ENCODE measurements around the gene FLNC.
A peak's percentile ranks its signal among the peaks of the same experiment; 100 is the strongest.

The FLNC gene

DNA sequence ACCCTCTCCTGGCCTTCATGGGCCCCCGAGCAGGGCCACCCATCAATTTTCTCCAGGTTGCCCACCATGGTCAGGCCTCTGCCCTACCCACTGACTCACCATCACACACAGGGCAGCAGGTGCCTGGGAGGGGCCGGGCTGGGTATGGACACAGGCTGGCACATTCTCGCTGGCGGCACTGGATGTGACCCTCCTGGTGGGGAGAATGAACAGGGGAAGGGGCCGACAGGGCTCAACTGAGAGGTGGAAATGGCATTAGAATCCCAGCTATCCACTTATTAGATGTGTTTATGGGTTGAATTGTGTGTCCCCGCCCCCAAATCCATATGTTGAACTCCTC is 63.9 kb downstream of the FLNC start:
- Mint-ChIP-seq H3K36me3 (peaks cover 4% of the 10 kb centered on the region in 2 donors), H3K4me3 (no peak overlapping the region), H3K27me3 (peaks cover 8 to 41% of the 10 kb centered on the region in 2 donors), H3K9me3 (peaks cover 2 to 5% of the 10 kb centered on the region in 2 donors), H3K4me1 (peaks cover 0 to 4% of the 10 kb centered on the region in 2 donors), H3K27ac (no peak overlapping the region)
- ATAC-seq (replicated peaks), result no peak
- no peak for DNase-seq

DNA sequence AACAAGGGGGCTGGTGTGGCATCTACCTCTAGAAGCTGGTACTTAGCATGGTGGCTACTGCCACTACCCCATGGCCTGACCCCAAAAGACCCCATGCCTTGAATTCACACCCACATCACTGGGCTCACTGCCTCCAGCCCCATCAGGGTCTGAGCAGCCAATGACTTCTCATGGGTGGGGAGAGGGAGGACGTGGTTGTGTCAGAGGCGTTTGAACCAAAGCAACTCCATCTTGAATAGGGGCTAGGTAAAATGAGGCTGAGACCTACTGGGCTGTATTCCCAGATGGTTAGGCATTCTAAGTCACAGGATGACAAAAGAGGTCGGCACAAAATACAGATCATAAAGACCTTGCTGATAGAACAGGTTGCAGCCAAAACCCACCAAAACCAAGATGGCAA is 65.1 kb downstream of the FLNC start:
- no peak overlapping the region for H3K4me3 Mint-ChIP-seq
- DNase-seq, result no peak
- H3K36me3 Mint-ChIP-seq, result peaks cover 4% of the 10 kb centered on the region in 2 donors
- H3K4me1 Mint-ChIP-seq, result peaks cover 0 to 2% of the 10 kb centered on the region in 2 donors
- no peak overlapping the region for H3K27ac Mint-ChIP-seq
- no peak for ATAC-seq (replicated peaks)
- peaks cover 2 to 5% of the 10 kb centered on the region in 2 donors for H3K9me3 Mint-ChIP-seq
- H3K27me3 Mint-ChIP-seq, result peaks cover 4 to 31% of the 10 kb centered on the region in 2 donors

DNA sequence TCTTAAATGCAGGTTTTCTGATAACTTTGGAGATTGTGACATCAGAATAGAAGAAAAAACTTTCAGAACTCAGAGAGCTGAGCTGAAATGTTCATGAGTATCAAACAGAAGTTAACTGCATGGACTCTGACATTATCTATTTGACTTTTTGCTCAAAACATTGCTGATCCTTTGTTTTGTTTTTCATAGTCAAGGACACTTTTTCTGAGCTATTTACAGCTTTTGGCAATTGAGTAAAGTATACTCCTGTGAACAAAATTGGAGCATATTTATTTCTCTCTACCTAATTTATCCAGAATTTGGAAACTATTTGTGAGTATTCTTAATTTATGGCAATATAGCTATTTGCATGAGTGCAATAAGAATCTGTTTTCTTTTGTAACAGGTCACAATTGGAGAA is 69.2 kb downstream of the FLNC start:
- Mint-ChIP-seq H3K4me3 (no peak overlapping the region), H3K4me1 (peaks cover 2 to 9% of the 10 kb centered on the region in 2 donors), H3K27ac (no peak overlapping the region), H3K9me3 (peaks cover 2 to 5% of the 10 kb centered on the region in 2 donors), H3K36me3 (peaks cover 4% of the 10 kb centered on the region in 2 donors), H3K27me3 (peaks cover 11 to 22% of the 10 kb centered on the region in 2 donors)
- ATAC-seq (replicated peaks), result no peak
- DNase-seq, result no peak

DNA sequence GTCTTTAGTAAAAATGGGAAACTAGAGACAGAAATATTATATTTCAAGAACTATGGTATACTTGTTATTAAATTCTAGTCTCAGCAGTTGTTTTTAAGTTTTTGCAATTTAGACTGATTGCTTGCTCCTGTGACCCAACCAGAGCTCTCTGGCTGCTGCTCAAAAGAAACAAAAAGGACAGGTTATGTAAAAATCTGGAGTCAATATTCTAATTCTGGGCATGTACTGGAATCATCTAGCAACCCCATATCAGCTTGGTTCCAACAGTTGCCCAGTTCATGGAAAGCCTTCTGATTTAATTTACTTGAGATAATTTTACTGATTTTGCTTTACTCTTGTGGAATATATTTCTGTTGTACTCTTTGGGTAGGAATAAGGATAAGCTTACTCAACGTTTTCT is 70.0 kb downstream of the FLNC start:
- Mint-ChIP-seq H3K4me1 (peaks cover 6 to 17% of the 10 kb centered on the region in 2 donors), H3K4me3 (no peak overlapping the region)

DNA sequence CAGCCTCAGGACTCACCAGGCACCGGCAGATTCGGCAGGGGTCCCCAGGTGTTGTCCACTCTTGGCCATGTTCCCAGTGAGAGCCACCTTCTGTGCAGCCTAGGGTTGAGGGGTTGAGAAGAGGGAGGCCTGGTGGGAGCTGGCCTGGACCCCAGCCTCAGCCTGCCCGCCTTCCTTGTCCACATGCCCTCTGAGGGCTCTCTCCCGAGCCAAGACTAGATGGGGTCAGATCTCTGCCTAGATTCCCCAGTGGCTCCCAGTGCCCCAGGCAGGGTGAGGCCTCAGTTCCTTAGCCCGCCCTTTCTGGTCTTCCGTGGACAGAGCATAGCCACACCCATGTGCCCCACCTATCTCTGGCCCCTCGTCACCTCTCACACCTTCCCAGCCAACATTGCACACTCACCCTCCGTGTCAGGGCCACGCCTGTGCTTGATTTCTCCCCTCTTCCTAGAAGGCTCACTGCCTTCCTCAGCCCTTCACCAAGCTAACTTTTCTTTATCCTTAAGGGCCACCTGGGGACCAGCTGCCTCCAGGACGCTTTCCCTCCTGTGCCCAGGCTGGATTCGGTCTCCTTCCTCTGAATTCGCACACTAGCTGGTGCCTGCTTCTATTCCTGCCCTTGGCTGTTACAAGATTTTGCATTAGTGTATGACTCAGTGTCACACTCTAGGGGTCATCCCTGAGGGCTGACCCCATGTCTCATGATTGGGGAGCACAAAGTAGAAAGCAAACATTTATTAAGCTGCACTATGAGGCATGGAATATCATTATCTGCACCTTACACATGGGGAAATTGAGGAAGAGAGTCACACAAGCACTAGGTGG is 72.8 kb downstream of the FLNC start:
- Mint-ChIP-seq H3K4me1 (peaks cover 11 to 27% of the 10 kb centered on the region in 2 donors), H3K27ac (no peak overlapping the region), H3K27me3 (peaks cover 24 to 26% of the 10 kb centered on the region in 2 donors), H3K9me3 (peaks cover 2 to 5% of the 10 kb centered on the region in 2 donors), H3K36me3 (peaks cover 4 to 8% of the 10 kb centered on the region in 2 donors), H3K4me3 (no peak overlapping the region)
- ATAC-seq (replicated peaks) (no peak), DNase-seq (no peak)

More for the DNA sequence above, 70.0 kb downstream of the FLNC start:
- ATAC-seq (replicated peaks) (no peak), DNase-seq (no peak)
- Mint-ChIP-seq H3K36me3 (peaks cover 4% of the 10 kb centered on the region in 2 donors), H3K27ac (no peak overlapping the region), H3K9me3 (peaks cover 2 to 5% of the 10 kb centered on the region in 2 donors), H3K27me3 (peaks cover 11 to 22% of the 10 kb centered on the region in 2 donors)

DNA sequence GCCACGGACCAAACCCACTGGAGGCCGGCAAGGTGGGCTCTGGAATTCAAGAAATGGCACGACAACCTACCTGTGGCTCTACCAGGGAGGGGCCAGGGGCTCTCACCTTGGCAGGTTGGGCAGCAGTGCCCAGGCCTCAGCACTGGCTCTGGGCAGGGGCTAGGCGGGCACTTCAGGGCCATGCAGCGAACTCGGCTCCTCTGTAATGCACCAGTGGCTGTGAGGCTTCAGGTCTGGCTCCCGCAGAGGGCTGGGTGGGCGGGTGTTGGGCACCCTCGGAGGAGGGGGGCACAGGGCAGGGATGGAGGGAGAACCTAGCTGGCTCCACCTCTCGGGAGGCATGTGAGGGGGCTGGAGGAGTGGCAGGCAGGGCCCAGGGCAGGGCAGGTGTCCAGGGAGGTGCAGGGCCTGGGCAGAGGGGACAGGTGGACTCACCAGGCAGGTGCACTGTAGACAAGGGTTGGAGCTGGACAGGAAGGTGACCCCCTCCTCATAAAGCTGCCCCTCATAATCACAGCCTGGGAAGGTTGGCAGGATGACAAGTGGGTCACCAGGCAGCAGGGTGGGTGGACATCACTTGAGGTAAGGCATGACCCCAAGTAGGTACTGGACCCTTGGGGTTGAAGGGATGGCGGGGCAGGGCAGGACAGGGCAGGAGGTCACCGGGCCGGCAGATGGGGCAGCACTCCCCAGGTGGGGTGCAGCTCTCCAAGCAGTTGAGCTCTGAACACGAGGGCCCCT is 73.6 kb downstream of the FLNC start:
- H3K9me3 Mint-ChIP-seq, result no peaks in the 10 kb centered on the region
- DNase-seq, result no peak
- peaks cover 0 to 5% of the 10 kb centered on the region in 2 donors for H3K36me3 Mint-ChIP-seq
- no peak for ATAC-seq (replicated peaks)
- no peak overlapping the region for H3K4me3 Mint-ChIP-seq
- H3K27ac Mint-ChIP-seq, result no peak overlapping the region
- peaks cover 30 to 34% of the 10 kb centered on the region in 2 donors for H3K27me3 Mint-ChIP-seq
- H3K4me1 Mint-ChIP-seq, result peaks cover 11 to 27% of the 10 kb centered on the region in 2 donors

DNA sequence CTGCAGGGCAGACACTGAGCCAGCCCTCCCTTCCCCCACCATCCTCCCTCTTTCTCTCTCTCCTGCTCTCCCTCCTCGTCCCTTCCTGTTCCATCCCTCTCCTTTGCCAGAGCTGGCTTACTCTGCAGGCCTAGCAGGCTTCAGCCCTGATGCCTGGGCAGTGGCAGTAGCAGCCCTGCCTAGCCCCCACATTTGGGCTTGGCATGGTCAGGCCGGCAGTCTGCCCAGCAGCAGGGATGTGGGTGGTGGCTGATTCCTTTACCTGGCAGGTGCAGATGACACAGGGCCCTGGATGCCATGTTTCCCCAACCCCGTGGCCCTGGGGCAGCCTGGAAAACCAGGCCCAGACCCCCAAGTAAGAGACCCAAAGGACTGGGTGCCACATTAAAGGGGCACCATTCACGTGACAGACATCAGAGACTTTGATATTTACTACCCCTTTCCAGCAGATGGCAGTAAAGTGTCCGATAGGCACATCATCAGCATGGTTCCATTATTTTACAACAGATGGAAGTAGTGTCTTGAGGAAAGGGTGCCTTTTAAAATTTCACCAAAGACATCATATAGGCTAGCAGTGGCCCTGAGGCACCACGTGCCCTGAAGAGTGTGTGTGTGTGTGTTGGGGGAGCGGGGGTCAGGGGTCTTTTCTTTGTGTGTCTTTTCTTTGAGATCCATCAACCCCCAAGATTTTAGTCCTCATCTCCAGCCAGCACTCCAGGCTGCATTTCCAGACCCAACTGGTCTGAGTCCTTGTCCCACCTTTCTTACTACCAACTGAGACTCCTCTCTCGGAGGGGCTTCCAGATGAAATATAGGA is 74.4 kb downstream of the FLNC start:
- H3K27ac Mint-ChIP-seq, result peak overlapping the region; percentile 80
- DNase-seq, result no peak

DNA sequence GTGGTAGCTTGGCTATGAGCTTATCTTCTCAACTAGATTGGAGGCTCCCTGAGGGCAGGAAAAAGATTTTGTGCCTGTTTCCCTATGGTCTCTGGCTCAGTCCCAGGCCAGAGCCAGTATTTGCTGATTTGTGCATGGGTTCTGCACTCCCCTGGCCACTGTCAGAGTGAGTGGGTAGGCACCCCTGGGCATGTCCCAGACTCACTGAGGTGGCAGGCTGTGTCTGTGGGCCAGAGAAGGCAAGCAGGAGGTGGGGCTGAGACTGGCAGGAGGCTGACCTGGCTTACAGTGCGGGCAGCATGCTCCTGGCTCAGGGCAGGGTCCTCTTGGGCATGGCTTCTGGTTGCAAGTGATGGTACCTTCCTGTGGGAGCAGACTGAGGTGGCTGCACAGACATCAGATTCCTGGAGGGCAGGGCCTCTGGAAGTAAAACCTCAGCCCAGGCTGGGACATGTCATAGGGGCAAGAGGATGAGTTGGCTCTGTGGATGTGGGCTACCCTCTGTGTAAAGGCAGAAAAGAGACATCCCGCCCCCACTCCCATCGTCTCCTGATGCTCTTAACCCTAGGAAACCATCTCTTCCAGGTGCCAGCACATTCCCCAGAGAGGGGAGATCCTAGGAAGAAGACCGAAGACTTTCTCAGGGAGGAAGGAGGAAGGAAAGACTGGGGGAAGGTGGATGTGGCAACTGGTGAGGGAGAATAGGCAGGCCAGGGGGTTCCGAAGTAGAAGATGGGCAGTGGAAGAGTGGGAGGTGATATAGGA is 76.0 kb downstream of the FLNC start:
- no peak for ATAC-seq (replicated peaks)
- H3K4me3 Mint-ChIP-seq, result no peak overlapping the region
- H3K27ac Mint-ChIP-seq, result peak overlapping the region; percentile 62
- peaks cover 0 to 5% of the 10 kb centered on the region in 2 donors for H3K36me3 Mint-ChIP-seq
- no peak for DNase-seq
- H3K27me3 Mint-ChIP-seq, result peaks cover 50 to 57% of the 10 kb centered on the region in 2 donors
- peaks cover 21 to 51% of the 10 kb centered on the region in 2 donors for H3K4me1 Mint-ChIP-seq
- H3K9me3 Mint-ChIP-seq, result no peaks in the 10 kb centered on the region

More for the DNA sequence above, 74.4 kb downstream of the FLNC start:
- H3K4me1 Mint-ChIP-seq, result peaks cover 13 to 35% of the 10 kb centered on the region in 2 donors
- H3K36me3 Mint-ChIP-seq, result peaks cover 0 to 5% of the 10 kb centered on the region in 2 donors
- H3K27me3 Mint-ChIP-seq, result peaks cover 38 to 42% of the 10 kb centered on the region in 2 donors
- no peaks in the 10 kb centered on the region for H3K9me3 Mint-ChIP-seq
- peak; percentile 84 to 88 for ATAC-seq (replicated peaks)
- no peak overlapping the region for H3K4me3 Mint-ChIP-seq

DNA sequence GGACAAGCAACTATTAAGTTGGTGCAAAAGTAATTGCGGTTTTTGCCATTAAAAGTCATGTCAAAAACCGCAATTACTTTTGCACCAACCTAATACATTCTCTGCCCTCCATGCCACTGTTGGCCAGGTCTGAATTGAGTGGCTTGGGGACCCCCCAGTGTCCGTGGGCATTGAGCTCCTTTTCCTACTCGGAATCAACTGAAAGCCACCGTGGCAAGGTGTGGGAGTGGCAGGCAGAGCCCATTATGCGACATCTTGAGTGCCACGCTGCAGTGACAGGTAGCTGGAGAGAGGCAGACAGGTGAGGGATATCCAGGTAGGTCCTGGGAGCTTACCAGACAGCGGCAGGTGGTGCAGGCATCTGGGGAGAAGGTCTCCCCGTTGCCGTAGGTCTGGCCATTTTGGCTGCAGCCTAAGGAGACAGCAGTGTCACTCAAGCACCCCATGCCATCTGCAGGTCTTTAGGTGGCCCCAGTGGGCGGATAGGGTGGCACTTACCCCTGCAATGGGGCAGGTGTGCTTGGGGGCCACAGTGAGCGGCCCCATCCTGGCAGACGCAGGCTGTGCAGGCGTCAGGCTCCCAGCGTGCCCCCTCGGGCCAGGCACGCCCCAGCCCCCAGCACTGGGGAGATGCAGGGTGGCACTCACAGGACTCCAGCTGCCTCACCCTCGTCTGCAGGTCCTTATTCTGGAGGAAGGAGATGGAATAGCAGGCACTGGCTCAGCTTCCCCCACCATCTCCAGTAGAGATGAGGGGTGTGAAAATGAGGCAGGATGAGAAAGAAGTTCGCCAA is 76.8 kb downstream of the FLNC start:
- peaks cover 28 to 59% of the 10 kb centered on the region in 2 donors for H3K4me1 Mint-ChIP-seq
- no peaks in the 10 kb centered on the region for H3K9me3 Mint-ChIP-seq
- no peak for ATAC-seq (replicated peaks)
- H3K36me3 Mint-ChIP-seq, result peaks cover 0 to 5% of the 10 kb centered on the region in 2 donors
- DNase-seq, result no peak
- no peak overlapping the region for H3K4me3 Mint-ChIP-seq
- H3K27ac Mint-ChIP-seq, result no peak overlapping the region
- H3K27me3 Mint-ChIP-seq, result peaks cover 50 to 56% of the 10 kb centered on the region in 2 donors
